Esophagus muscularis mucosa (tissue), 4 donors: ENCODE data around the gene ANXA8L1.
"Not testable (repeated sequence)": the region's sequence is repeated elsewhere in the genome, so short reads cannot be mapped to it uniquely, and the experiment has no call there.

Source experiments
- CTCF ChIP-seq, 3 experiments: fragments of 200-600 bp in 2 of 3; fragments of 450-650 bp in 1 of 3; sonication (generic) in 2 of 3; IDR thresholded peaks; one replicate each; pipeline ENCODE4 v1.5.1; 2017 to 2019; ENCODE audit warnings: antibody characterized with exemption in 3 of 3, mild to moderate bottlenecking in 2 of 3, moderate library complexity in 1 of 3
- EP300 ChIP-seq: sonication (generic); formaldehyde crosslinking; IDR thresholded peaks from one replicate; pipeline ENCODE4 v1.6.1; 2017; ENCODE audit warnings: antibody characterized with exemption
- POLR2A ChIP-seq: fragments of 450-650 bp; IDR thresholded peaks from one replicate; pipeline ENCODE4 v1.6.1; 2017; ENCODE audit warnings: antibody characterized with exemption, moderate library complexity, mild to moderate bottlenecking, low read depth

GRCh38 chr10:46385858-46386257, 10.3 kb downstream of the ANXA8L1 start:
- not testable (repeated sequence) for TF ChIP-seq CTCF (IDR thresholded peaks at IDR 0.05); EP300; POLR2A
